Upper lobe of left lung (tissue), 6 donors: Measurements from ENCODE around the gene TSPYL1. TPM values are rescaled to one million over a fixed set of nuclear protein-coding genes. Genes with fewer than 3 reads are reported as not detected.
"Not testable (repeated sequence)": the region's sequence is repeated elsewhere in the genome, so short reads cannot be mapped to it uniquely, and the experiment has no call there.

Experiments
- ATAC-seq, 2 donors: fragments of 200-7000 bp; cut with Tn5 transposase; one replicate each; pipeline ENCODE4 v1.9.1; 2022; ENCODE audit warnings: mild to moderate bottlenecking in 2 of 2, moderate library complexity in 2 of 2; ENCODE audit not compliant: low FRiP score in 2 of 2
- DNase-seq, 2 donors: peaks; one replicate each; pipeline ENCODE4 v3.0.0-alpha.2; 2019 to 2020
- H3K27ac ChIP-seq, 4 donors: fragments of 200-600 bp; sonication (generic); one replicate each; pipeline ENCODE4 v1.5.1; 2016 to 2019
- H3K27me3 ChIP-seq, 4 donors: fragments of 200-600 bp; sonication (generic); one replicate each; pipeline ENCODE4 v1.5.1; 2017 to 2019
- H3K36me3 ChIP-seq, 4 donors: fragments of 200-600 bp; sonication (generic); one replicate each; pipeline ENCODE4 v1.5.1; 2016 to 2019
- H3K4me1 ChIP-seq, 4 donors: fragments of 200-600 bp; sonication (generic); one replicate each; pipeline ENCODE4 v1.5.1; 2018 to 2019
- H3K4me3 ChIP-seq, 4 donors: fragments of 200-600 bp; sonication (generic); one replicate each; pipeline ENCODE4 v1.5.1; 2017 to 2019; ENCODE audit warnings: mild to moderate bottlenecking in 2 of 4, moderate library complexity in 1 of 4
- H3K9me3 ChIP-seq, 4 donors: fragments of 200-600 bp; sonication (generic); one replicate each; pipeline ENCODE4 v1.5.1; 2018 to 2019
- EP300 ChIP-seq, 4 donors: sonication (generic); formaldehyde crosslinking; IDR thresholded peaks; one replicate each; pipeline ENCODE4 v1.5.1; 2017; ENCODE audit warnings: antibody characterized with exemption in 4 of 4, control low read depth in 2 of 4
- POLR2A ChIP-seq, 4 donors: fragments of 450-650 bp; IDR thresholded peaks; one replicate each; pipeline ENCODE4 v1.5.1; 2016 to 2017; ENCODE audit warnings: antibody characterized with exemption in 4 of 4, mild to moderate bottlenecking in 2 of 4
- POLR2AphosphoS5 ChIP-seq, 2 donors: sonication (generic); formaldehyde crosslinking; IDR thresholded peaks; one replicate each; pipeline ENCODE4 v1.5.1; 2017; ENCODE audit warnings: antibody characterized with exemption in 2 of 2
- WGBS, 2 donors: methylation state at CpG; one replicate each; pipeline ENCODE4 v1.1.5; 2017 to 2018; 5-methylcytosine and 5-hydroxymethylcytosine counted together
- total RNA-seq, 6 donors: library from RNA; depleted of rRNA in 4 of 6; stranded (reverse); fragments of >200 nt in 4 of 6; gene quantifications; one replicate each; pipeline versions ENCODE4 v1.1.0 to v1.2.1, GENCODE V29; 2016 to 2021
- TF ChIP-seq, protein P1 (sequence below), 6 experiments: fragments of 450-650 bp in 4 of 6; fragments of 200-600 bp in 2 of 6; sonication (generic) in 2 of 6; IDR thresholded peaks; one replicate each; pipeline ENCODE4 v1.5.1; 2016 to 2019; ENCODE audit warnings: antibody characterized with exemption in 6 of 6
- donor health status: DM: no; HTN: no; CAD: no; lungs with moderate emphysema.
- donor health status: DM: no; HTN: yes; CAD: no; lungs with severe emphysema.

The TSPYL1 gene
- total RNA-seq, 6 donors from 2014 or later, result 33.5 to 83.6 (median 64.9) TPM

DNA sequence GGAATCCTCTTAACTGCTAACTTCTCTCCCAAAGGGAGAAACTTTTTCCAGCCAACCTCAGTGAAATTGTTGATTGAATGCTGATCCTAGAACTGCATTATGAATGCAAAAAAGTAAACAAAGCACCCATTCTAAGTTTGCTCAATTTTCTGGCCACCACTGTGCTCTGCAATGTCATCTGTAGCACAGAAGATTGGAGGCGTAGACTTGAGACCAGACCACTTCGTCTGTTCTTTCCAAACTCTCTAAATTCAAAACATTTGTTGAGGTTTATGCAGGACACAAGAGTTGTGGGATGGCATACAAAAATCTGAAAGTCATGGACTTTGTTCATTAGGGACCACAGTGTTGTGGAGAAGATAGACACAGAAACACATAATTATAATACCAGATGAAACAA is 11.1 kb upstream of the TSPYL1 start:
- Histone ChIP-seq H3K27me3 (no peaks in the 10 kb centered on the region), H3K27ac (no peak overlapping the region), H3K4me3 (no peak overlapping the region), H3K9me3 (no peaks in the 10 kb centered on the region), H3K36me3 (no peaks in the 10 kb centered on the region), H3K4me1 (no peaks in the 10 kb centered on the region)
- DNase-seq, result no peak
- ATAC-seq, result no peak
- TF ChIP-seq POLR2AphosphoS5 (IDR thresholded peaks at IDR 0.05) (no peak), POLR2A (IDR thresholded peaks at IDR 0.05) (no peak), EP300 (IDR thresholded peaks at IDR 0.05) (no peak)
- TF ChIP-seq, protein P1, sequence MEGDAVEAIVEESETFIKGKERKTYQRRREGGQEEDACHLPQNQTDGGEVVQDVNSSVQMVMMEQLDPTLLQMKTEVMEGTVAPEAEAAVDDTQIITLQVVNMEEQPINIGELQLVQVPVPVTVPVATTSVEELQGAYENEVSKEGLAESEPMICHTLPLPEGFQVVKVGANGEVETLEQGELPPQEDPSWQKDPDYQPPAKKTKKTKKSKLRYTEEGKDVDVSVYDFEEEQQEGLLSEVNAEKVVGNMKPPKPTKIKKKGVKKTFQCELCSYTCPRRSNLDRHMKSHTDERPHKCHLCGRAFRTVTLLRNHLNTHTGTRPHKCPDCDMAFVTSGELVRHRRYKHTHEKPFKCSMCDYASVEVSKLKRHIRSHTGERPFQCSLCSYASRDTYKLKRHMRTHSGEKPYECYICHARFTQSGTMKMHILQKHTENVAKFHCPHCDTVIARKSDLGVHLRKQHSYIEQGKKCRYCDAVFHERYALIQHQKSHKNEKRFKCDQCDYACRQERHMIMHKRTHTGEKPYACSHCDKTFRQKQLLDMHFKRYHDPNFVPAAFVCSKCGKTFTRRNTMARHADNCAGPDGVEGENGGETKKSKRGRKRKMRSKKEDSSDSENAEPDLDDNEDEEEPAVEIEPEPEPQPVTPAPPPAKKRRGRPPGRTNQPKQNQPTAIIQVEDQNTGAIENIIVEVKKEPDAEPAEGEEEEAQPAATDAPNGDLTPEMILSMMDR (IDR thresholded peaks at IDR 0.05), result no peak
- WGBS, 2 donors, result 90 to 92% methylated on average over 2 of the region's 2 CpGs

DNA sequence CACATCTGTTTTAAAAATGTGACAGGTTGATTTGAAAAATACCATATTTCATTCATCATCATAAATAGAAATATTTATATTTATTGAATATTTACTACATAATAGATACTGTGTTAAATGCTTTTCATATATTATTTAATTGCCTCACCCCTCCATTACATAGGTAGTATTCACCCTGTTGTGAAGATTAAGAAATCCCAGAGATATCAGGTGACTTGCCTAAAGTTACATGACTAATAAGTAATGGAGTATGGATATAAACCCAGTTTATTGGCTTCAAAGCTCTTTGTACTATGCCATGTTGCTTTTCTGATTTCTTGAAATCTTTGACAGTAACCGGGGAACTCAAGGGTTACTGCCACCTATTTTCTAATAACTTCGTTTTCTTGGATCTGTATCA is 10.1 kb upstream of the TSPYL1 start:
- H3K4me3 ChIP-seq, result no peak overlapping the region
- no peaks in the 10 kb centered on the region for H3K27me3 ChIP-seq
- ATAC-seq (no peak), DNase-seq (no peak)
- H3K36me3 ChIP-seq, result no peaks in the 10 kb centered on the region
- no peaks in the 10 kb centered on the region for H3K9me3 ChIP-seq
- TF ChIP-seq POLR2AphosphoS5 (IDR thresholded peaks at IDR 0.05) (no peak), POLR2A (IDR thresholded peaks at IDR 0.05) (no peak), EP300 (IDR thresholded peaks at IDR 0.05) (no peak)
- H3K4me1 ChIP-seq, result no peaks in the 10 kb centered on the region
- H3K27ac ChIP-seq, result no peak overlapping the region
- WGBS, 2 donors, result 83 to 90% methylated on average over 2 of the region's 2 CpGs

DNA sequence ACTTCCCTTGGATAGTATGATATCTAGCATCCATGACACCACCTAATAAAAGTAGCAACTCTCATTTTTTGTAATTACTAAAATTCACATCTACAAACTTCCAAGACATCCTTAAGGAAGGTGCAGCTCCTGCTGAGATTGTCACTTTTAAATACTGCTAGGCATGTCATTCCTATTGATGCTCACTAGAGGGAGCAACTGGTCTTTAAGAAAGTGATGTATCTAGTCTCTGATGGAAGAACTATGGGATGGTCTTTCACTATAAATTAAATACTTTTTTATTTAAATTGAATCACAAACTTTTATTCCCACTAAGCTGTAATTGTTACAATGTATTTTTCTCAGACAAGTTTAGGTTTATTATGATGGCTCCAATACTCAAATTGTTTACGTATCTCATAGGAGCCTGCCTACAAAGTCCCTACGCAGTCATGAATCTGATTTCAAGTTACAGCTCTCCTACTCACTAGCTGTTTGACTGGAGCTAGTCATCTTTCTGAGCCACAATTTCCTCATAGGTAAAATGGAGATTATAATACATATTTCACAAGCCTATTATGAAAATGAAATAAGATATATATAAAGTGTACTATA is 8.1 kb upstream of the TSPYL1 start:
- ATAC-seq, result peak in 1 of 2 donors; percentile 93
- no peak for DNase-seq
- TF ChIP-seq, protein P1 (IDR thresholded peaks at IDR 0.05), result peak; percentile 76 to 91 (median 81)
- TF ChIP-seq POLR2A (IDR thresholded peaks at IDR 0.05) (no peak), EP300 (IDR thresholded peaks at IDR 0.05) (no peak), POLR2AphosphoS5 (IDR thresholded peaks at IDR 0.05) (no peak)
- H3K4me1 ChIP-seq, result no peaks in the 10 kb centered on the region
- 89 to 97% methylated on average over 2 of the region's 2 CpGs for WGBS, 2 donors
- no peaks in the 10 kb centered on the region for H3K27me3 ChIP-seq
- no peaks in the 10 kb centered on the region for H3K9me3 ChIP-seq
- no peak overlapping the region for H3K27ac ChIP-seq
- no peak overlapping the region for H3K4me3 ChIP-seq
- no peaks in the 10 kb centered on the region for H3K36me3 ChIP-seq

DNA sequence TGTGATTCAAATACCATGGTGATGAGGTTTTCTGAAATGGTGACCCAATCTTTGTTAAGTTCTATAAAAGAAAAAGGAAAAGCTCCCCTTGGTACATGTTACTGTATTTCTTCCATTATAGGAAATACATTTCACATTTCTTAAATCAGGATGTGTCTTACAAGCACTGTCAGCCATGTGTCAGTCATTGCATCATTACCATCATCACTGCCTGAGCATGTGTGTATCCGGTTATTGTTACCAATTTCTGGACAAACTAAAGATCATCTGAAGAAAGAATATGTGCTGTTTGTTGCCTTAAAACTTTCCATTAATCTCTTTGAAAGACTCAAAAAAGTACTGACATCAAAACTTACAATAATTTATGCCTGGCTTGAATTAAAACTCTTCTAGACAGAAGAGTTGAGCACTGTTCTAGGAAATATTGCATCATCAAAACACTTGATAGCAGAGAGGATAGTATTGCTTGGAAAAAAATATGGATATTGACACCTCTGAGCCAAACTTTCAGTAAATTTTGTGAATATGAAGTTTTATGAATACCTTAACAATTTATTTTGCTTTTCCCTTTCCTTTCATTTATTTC is 7.1 kb upstream of the TSPYL1 start:
- H3K27ac ChIP-seq, result no peak overlapping the region
- H3K9me3 ChIP-seq, result no peaks in the 10 kb centered on the region
- WGBS, 2 donors, result 67 to 70% methylated on average over 1 of the region's 1 CpG
- H3K4me1 ChIP-seq, result no peaks in the 10 kb centered on the region
- ATAC-seq (no peak), DNase-seq (no peak)
- H3K27me3 ChIP-seq, result no peaks in the 10 kb centered on the region
- TF ChIP-seq POLR2A (IDR thresholded peaks at IDR 0.05) (no peak), POLR2AphosphoS5 (IDR thresholded peaks at IDR 0.05) (no peak), EP300 (IDR thresholded peaks at IDR 0.05) (no peak)
- TF ChIP-seq, protein P1 (IDR thresholded peaks at IDR 0.05), result no peak
- H3K4me3 ChIP-seq, result no peak overlapping the region
- H3K36me3 ChIP-seq, result no peaks in the 10 kb centered on the region

DNA sequence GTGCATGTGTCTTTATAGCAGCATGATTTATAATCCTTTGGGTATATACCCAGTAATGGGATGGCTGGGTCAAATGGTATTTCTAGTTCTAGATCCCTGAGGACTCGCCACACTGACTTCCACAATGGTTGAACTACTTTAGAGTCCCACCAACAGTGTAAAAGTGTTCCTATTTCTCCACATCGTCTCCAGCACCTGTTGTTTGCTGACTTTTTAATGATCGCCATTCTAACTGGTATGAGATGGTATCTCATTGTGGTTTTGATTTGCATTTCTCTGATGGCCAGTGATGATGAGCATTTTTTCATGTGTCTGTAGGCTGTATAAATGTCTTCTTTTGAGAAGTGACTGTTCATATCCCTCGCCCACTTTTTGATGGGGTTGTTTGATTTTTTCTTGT is 5.3 kb upstream of the TSPYL1 start:
- not testable (repeated sequence) for H3K4me3 ChIP-seq, H3K36me3 ChIP-seq, H3K9me3 ChIP-seq, DNase-seq, ATAC-seq, H3K27ac ChIP-seq, H3K27me3 ChIP-seq
- peaks cover 7 to 11% (median 9%) of the 10 kb centered on the region in 4 donors for H3K4me1 ChIP-seq
- WGBS, 2 donors, result 84 to 97% methylated on average over 4 of the region's 4 CpGs

DNA sequence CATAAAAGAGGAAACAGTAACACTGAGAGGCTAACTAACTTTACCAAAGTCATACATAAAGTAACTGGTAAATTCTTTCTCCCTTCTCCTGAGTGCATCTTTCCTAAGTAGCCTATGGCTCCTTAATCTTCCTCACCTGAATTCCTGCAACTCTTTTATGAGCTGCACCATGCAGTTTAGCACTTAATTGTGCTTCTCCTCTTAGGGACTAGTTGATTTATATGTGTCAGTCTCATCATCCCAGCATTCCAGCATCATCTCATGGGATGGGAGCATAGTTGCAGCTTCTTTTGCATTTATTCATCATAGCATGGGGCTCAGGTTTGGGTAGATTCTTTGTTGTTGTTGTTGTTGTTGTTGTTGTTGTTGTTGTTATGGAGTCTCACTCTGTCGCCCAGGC is 3.5 kb upstream of the TSPYL1 start:
- Histone ChIP-seq H3K27me3 (no peaks in the 10 kb centered on the region), H3K27ac (no peak overlapping the region), H3K9me3 (no peaks in the 10 kb centered on the region), H3K36me3 (no peaks in the 10 kb centered on the region), H3K4me3 (no peak overlapping the region), H3K4me1 (peaks cover 14 to 18% (median 15%) of the 10 kb centered on the region in 4 donors)
- WGBS, 2 donors, result 86 to 91% methylated on average over 1 of the region's 1 CpG
- DNase-seq, result no peak
- TF ChIP-seq, protein P1 (IDR thresholded peaks at IDR 0.05), result no peak
- TF ChIP-seq POLR2A (IDR thresholded peaks at IDR 0.05) (no peak), POLR2AphosphoS5 (IDR thresholded peaks at IDR 0.05) (no peak), EP300 (IDR thresholded peaks at IDR 0.05) (no peak)
- no peak for ATAC-seq
